GM18498 (cell line): ENCODE measurements around the gene LYAR.

Experiments used
- ATAC-seq: cut with Tn5 transposase; IDR thresholded peaks from one replicate; pipeline ENCODE4 v1.9.1; 2021; ENCODE audit warnings: mild to moderate bottlenecking, moderate library complexity; ENCODE audit not compliant: unreplicated experiment

LYAR gene

DNA sequence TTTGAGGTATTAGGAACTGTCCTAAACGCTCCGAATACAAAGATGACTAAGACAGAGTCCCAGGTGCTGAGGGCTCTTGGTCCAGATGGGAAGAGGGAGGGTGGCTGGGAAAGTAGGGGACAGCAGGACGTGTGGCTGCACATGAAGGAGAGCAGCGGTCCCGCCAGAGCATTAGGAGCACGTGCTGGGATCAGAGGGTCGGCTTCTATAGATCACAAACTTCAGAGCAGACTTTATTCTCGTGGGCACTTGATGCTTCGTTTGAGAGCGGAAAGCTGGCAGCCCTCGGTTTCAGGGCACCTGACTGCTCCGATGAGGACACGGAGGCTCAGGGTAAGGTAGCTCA is 26.2 kb upstream of the LYAR start:
- no peak for ATAC-seq

DNA sequence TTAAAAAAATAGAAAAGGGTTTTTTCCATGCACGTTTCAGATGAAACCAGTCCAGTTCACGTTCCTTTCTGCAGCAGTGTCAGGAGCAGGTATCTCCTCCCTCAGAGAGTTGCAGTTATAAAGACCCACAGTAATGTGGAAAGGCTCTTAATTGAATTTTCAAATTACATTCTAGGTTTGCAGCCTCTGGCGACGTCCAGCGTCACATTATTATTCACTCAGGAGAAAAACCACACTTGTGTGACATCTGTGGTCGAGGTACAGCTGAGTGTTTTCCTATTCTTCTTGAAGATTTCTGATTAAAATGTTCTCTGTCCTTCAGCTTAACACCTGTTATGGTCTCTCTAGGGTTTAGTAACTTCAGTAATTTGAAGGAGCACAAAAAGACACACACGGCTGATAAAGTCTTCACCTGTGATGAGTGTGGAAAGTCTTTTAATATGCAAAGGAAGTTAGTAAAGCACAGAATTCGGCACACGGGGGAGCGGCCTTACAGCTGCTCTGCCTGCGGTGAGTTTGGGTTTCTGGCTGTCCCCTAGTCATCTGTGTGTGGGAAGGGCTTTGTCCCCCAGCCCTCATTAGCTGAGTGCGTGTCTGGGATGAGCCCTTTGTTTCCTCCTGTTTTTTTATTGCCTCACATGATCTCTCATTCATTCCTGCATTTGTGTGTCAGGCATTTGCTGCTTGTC is 25.7 kb upstream of the LYAR start:
- no peak for ATAC-seq

DNA sequence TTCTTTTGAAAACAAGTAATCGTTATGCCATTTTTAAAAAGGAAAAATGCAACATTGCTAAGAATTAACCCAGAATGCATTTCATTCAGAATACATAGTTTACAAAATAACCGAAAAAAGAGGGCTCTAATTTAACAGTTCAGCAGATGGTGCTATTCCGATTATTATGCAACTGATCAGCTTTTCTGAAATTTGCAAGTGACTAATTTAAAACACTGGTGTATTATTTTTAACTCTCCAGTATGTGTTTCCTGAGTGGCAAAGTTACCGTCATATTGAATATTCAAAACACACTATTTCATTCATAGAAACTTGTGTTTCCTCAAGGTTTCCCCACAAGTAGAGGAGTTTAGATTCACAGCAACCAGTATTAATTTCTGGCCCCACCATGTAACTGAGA is 21.2 kb upstream of the LYAR start:
- no peak for ATAC-seq

DNA sequence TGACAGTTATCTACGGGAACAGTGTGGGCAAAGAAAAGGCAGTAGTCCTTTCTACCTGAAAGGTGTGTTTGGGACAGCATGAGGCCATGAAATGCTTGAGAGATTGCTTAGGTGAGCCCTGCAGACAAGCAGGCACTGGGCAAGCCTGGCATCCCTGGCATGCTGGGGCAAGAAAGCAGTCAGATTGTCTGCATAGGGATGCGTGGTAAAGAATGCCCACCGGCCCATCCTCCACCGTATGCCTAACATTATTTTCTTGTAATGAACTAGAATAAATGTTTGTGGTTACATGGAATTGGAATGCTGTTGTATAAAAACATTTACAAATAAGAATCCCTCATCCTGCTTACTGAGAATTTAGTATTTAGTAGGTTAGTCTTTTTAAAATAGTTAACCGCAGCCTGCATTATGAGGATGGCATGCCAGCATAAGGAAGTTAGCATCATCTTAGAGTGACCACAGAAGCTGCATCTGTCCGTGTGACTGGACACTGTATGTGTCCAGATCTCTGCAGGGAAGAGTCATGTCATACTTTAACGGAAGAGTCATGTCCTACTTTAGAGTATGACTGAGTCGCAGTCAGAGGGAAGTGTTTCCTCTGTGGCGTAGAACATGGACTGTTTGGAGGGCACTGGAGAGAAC is 19.0 kb upstream of the LYAR start:
- no peak for ATAC-seq

DNA sequence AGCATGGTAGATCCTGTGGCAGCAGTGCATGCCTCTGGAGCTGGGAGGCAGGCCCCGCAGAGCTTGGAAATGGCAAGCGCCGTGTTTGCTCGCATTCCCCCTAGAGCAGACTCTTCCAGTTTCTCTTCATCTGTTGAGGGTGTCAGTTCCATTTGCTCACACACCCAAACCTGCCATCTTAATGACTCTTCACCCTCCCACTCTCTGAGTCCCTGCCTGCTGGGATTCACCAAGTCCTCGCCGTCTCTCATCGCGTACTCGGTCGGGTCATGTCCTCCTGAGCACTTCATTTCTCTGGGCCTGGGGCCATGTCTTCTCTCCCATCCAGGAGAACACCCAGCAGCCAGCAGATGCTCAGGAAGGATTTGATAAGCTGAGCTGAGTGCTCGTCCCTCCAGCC is 17.0 kb upstream of the LYAR start:
- ATAC-seq, result no peak

DNA sequence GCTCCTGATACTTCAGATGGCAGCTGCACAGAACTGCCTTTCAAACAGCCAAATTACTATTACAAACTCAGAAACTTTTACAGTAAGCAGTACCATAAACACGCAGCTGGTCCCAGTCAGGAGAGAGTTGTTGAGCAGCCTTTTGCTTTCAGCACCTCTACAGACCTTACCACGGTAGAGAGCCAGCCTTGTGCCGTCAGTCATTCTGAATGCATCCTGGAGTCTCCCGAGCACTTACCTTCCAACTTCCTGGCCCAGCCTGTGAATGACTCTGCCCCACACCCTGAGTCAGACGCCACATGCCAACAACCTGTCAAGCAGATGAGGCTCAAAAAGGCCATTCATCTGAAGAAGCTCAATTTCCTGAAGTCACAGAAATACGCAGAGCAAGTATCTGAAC is 12.5 kb upstream of the LYAR start:
- no peak for ATAC-seq

DNA sequence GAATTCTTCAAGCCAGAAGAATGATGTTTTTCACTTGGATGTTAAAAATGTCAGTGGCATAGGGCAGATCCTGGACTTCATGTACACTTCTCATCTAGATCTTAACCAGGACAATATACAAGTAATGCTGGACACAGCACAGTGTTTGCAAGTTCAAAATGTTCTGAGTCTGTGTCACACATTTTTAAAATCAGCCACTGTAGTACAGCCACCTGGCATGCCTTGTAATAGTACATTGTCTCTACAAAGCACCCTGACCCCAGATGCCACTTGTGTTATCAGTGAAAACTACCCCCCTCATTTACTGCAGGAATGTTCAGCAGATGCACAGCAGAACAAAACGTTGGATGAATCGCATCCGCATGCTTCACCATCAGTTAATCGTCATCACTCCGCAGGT is 12.0 kb upstream of the LYAR start:
- ATAC-seq, result no peak

DNA sequence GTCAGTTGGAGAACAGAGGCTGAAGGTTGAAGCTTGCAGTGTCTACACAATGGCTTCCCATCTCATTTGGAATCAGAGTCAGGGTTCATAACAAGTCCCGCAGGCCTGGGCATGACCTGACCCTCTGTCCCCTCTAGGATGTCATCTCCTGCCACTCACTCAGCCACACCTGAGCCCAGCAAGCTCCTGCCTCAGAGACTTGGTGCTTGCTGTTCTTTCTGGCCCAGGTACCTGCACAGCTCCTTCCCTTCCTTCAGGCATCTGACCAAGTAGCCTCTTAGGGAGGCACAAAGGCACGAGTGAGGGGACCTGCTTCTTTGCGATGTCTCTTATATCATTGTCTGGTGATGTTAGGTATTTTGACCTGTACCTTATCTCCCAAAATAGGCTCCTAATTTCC is 9.1 kb upstream of the LYAR start:
- no peak for ATAC-seq

DNA sequence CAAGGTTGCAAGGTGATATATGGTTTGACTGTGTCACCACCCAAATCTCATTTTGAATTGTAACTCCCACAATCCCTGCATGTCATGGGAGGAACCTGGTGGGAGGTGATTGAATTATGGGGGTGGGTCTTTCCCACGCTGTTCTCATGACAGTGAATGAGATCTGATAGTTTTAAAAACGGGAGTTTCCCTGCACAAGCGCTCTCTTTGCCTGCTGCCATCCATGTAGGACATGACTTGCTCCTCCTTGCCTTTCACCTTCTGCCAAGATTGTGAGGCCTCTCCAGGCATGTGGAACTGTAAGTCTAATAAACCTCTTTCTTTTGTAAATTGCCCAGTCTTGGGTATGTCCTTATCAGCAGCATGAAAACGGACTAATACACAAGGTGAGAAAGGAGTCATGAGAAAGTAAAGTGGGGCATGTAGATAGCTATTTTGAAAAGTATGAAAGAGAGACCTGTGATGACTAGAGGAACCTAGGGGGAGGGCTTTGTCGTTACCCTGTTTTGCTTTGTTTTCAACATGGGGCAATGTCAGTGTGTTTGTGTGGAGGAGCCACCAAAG is 6.4 kb upstream of the LYAR start:
- no peak for ATAC-seq

DNA sequence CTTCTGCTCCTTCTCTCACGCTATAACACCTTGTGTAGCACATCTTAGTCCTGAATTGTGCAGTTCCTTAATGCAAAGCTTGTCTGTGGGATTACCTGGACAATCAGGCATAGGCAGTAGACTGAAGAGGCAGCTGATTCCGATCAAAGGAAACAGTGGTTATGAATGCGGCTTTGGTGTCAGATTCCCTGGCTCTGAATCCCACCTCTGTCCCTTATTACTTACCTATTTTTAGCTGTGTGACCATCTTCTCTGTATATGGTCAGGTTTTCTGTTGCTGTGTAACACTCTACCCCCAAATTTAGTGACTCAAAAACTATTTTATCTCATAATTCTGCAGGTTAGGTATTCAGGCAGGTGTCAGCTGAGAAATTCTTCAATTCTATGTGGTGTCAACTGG is 3.3 kb upstream of the LYAR start:
- no peak for ATAC-seq

DNA sequence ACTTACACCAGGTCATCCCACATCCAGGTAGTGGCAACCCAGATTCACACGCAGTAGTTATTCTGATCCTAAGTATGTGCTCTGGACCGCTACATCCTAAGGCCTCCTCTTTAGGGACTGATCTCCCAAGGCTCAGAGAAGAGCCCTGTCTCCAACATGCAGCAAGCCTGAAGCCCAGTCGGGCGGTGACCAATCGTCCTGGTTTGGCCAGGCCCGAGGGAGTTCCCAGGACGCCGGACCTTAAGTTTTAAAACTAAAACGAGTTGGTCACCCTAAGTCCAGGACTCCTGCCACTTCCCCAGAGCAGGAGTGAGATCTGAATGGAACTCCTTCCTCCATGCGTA is 385 bp downstream of the LYAR start:
- ATAC-seq, result peak; percentile 22

DNA sequence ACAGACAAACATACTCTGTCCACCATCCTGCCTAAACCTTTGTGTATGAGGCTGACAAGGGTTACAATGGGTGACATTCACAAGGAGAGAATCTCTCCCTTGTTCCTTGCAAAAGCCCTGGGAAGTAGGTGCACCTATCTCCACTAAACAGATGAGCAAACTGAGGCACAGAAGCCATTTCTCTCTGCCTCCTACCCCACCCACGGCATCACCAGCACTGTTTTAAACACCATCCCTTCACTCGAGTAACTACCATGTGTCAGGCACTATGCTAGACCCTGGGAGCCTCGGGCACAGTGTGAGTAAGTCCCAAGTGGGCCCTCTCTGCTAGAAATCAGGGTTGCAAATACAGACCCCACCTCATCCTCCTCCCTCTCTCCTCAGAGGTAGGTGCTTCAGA is 899 bp downstream of the LYAR start:
- no peak for ATAC-seq

DNA sequence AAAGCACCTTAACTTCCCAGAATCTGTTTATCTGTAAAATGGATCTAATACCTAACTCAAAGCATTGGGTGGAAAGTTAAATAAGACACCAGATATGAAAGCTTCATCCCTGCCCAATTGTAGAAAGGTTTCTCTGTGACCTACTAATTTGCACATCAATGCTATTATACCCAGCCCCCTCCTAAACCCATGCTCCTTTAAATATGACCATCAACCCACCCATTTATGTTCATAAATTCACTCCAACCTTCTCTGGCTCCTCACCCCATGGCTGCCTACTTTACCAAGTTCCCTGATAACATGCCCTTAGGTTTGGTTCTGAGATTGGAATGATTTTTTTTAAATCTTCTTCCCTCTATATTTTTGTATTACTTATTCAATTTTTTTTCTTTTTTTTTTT is 1.9 kb downstream of the LYAR start:
- no peak for ATAC-seq

DNA sequence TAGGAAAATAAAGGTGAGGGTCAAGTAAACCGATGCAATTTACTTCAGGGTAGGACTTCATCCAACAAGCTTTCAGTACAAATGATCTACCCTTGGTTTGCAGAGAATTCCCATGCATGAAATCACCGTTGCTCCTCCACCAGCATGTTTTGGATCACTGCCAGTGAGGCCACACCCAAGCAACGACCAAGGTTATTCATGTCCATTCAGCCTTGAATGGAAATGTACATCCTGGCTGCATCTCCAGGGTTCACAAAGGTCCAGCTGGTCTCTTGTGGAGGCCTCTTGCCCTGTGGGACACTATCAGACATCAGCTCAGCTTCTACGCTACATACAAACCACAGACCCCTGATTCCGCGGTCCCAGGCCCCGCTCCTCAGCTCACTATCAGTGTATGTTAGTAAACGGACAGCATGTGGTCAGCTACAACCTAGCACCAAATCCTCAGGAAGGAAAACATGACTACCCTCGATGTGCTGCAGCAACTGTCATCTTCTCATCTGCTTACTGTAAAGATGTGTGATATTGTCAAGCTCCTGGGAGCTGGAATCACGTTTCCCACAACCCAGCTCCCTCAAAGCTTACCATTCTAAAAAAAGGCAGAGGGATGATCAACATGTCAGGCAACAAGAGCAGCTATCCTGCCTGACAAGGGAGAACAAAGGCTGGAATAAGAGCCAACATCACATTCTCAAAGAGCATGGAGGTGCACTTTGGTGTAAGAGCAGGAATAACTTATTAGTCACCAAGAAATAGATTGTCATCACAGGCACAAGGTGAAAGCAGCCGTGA is 4.9 kb downstream of the LYAR start:
- ATAC-seq, result no peak

DNA sequence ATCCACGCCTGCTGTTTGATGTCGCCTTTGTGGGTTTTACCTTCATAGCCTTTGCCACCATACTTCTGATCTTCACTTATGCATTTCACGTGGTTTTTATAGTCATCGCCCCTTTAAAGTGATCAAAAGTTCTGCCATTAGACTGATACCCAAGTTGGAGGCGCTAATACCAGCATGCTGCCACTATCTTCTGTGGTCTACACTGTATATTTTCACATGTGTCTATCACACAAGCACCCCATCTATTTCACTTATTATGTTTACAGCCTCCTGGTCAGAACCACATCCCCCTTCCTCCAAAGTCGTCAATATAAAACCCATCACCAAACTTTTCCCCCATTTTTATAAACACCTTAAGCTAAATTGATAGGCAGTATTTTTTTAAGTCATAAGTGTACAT is 8.2 kb downstream of the LYAR start:
- no peak for ATAC-seq

DNA sequence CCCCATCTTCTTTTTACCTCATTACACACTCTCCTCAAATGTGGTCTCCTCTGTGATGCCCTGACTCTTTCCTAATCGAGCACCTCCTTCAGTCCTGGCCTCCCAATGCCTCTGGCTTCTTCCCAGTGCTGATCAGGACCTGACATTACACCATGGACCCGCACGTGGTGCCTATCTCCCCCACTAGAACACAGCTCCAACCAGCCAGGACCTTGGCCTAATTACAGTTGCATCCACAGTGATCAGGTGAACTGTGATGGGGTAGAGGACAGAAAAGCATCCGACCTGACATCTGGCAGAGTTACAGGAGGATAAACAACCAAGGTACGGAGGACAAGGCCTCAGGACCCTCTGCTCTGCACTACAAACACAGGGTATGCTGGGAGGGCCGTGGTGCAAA is 12.4 kb downstream of the LYAR start:
- no peak for ATAC-seq

DNA sequence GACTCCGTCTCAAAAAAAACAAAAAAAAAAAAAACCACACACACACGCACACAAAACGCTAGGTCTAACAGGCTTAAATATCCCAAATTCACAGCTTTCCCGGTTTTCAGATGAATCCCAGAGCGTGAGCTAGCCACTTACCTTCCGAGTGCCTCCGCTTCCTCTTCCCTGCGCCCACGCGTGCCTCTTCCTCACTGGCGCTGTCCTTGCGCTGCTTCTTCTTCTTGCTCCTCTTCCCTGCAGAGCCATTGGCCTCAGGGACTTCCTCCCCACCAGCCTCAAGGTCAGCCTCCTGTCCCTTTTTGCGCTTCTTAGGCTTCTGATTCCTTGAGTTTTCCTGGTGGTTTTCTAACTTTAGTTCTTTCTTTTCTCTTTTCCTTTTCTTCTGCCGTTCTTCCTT is 15.7 kb downstream of the LYAR start:
- no peak for ATAC-seq

DNA sequence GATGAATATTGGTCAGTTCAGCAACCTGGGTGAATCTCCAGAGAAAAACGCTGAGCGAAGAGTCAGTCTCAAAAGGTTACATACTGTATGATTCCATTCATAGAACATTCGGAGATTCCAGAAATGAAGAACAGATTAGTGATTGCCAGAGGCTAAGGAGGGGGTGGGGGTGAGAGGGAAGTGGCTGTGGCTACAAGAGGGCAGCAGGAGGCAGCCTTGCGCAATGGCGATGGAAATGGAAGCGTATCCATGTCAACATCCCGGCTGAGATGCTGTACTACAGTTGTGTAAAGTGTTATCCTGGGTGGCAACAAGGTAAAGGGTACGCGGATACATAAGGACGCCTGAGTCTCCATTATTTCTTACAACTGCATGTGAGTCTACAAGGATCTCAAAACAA is 18.0 kb downstream of the LYAR start:
- no peak for ATAC-seq

DNA sequence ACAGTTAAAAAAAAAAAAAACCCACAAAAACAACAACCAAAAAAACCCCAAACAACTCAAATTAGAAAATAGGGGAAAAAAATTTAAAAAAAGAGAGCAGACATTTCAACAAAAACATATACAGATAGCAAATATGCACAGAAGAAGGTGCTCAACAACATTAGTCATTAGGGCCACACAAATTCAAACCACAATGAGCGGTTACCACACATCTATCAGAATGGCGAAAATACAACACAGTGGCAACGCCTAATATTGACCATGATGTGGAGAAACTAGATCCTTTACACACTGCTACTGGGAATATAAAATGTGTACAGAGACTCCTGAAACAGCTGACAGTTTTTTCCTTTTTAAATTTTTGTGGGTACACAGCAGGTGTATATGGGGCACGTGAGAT is 19.4 kb downstream of the LYAR start:
- no peak for ATAC-seq

DNA sequence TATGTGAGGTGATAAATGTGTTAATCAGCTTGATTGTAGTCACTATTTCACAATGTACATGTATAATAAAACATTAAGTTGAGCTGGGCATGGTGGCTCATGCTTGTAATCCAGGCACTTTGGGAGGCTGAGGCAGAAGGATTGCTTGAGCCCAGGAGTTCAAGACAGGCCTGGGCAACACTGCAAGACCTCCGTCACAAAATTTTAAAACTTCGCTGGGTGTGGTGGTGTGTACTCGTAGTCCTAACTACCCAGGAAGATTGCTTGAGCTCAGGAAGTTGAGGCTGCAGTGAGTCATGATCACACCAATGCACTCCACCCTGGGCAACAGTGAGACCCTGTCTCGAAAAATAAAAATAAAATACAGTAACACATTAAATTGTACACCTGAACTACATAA is 20.1 kb downstream of the LYAR start:
- ATAC-seq, result no peak

DNA sequence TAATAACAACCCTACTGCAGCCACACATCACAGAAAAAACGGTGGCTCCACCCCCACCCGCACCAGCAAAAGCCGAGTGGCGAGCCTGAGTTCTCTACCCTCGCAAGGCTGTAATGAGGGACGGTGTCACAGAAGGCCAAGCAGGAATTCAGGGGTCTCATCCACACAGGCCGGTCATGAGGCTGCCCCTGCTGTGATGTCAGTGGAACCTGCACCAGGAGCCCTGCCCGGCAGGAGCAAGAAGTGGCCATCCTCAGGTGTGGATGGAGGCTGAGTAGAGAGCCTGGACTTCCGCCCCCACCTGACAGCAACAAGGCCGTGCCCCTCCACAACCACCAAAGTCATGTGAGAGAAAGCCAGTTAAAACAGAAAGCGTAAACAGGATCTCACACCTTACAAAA is 20.6 kb downstream of the LYAR start:
- ATAC-seq, result no peak

DNA sequence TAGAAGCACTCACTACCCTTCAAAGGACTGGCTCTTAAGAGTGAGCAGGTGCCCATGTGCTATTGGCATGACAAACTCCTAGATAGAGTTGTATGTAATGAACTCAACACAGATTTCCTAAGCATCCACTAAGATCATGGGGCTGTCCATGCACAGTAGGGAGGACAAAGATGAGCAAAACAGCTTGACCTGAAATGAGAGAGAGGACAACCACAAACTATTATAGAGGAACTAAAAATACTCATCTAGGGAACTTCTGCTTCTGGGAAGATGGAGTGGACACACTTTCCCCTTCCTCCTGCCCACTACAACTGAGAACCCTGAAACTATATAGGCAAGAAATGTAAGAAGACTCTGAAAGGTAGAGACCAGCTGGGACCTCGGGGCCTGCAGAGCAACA is 21.2 kb downstream of the LYAR start:
- no peak for ATAC-seq
